Activated T-helper 17 cell treated with anti-CD3 and anti-CD28 coated beads, Interleukin-2, amount 50 U/mL, for 72 hours (primary cell): ENCODE data around the gene LRIT2. TPM values are rescaled to one million over a fixed set of nuclear protein-coding genes. Genes with fewer than 3 reads are reported as not detected.
"Not testable (repeated sequence)": the region's sequence is repeated elsewhere in the genome, so short reads cannot be mapped to it uniquely, and the experiment has no call there.

ENCODE experiments used
- ATAC-seq: fragments of 150-1000 bp; cut with Tn5 transposase; replicated peaks from 2 replicates; pipeline ENCODE4 v1.10.0; 2021; ENCODE audit warnings: mild to moderate bottlenecking, moderate library complexity
- H3K27ac Mint-ChIP-seq: one replicate; pipeline ENCODE4 v1.8.0; 2022; ENCODE audit warnings: mixed read lengths
- H3K27me3 Mint-ChIP-seq: one replicate; pipeline ENCODE4 v1.8.0; 2022; ENCODE audit warnings: mixed read lengths
- H3K36me3 Mint-ChIP-seq: one replicate; pipeline ENCODE4 v1.8.0; 2022; ENCODE audit warnings: low read depth, mild to moderate bottlenecking, mixed read lengths
- H3K4me1 Mint-ChIP-seq: one replicate; pipeline ENCODE4 v1.8.0; 2022; ENCODE audit warnings: mixed read lengths
- H3K4me3 Mint-ChIP-seq: one replicate; pipeline ENCODE4 v1.8.0; 2022; ENCODE audit warnings: mild to moderate bottlenecking, mixed read lengths
- H3K9me3 Mint-ChIP-seq: one replicate; pipeline ENCODE4 v1.8.0; 2022; ENCODE audit warnings: mixed read lengths
- total RNA-seq, 2 donors: library from RNA; stranded (reverse); gene quantifications; one replicate each; pipeline ENCODE4 v1.2.3, GENCODE V29; 2022

Gene LRIT2
- total RNA-seq, 2 donors from 2014 or later = not detected

DNA sequence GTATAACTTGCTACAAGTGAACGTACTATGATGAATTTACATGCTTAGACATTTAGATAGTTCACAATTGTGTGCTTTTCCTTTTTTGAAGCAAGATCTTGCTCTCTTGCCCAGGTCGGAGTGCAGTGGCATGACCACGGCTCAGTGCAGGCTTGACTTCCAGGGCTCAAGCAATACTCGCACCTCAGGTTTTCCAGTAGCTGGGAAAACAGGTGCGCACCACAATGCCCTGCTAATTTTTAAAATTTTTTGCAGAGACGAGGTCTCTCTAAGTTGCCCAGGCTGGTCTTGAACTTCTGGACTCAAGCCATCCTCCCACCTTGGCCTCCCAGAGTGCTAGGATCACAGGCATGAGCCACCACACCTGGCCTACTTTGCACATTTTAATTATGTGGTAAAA, 49.9 kb downstream of the LRIT2 start:
- Mint-ChIP-seq H3K36me3 (no peaks in the 10 kb centered on the region), H3K9me3 (no peaks in the 10 kb centered on the region), H3K27me3 (no peaks in the 10 kb centered on the region), H3K4me3 (no peak overlapping the region), H3K27ac (no peak overlapping the region), H3K4me1 (peaks cover 5% of the 10 kb centered on the region)
- no peak for ATAC-seq

GRCh38 chr10:84173501-84173929, 51.8 kb downstream of the LRIT2 start, which contains the start of gene GPR15LG:
Gene GPR15LG (plus strand): TSS chr10:84173801. CDS start chr10:84173852, 51 bp downstream.
- no peak for ATAC-seq
- Mint-ChIP-seq H3K4me1 (peaks cover 5% of the 10 kb centered on the region), H3K9me3 (no peaks in the 10 kb centered on the region), H3K27ac (no peak within 1 kb of the TSS), H3K27me3 (no peaks in the 10 kb centered on the region), H3K36me3 (no peaks in the 10 kb centered on the region), H3K4me3 (no peak within 1 kb of the TSS)

DNA sequence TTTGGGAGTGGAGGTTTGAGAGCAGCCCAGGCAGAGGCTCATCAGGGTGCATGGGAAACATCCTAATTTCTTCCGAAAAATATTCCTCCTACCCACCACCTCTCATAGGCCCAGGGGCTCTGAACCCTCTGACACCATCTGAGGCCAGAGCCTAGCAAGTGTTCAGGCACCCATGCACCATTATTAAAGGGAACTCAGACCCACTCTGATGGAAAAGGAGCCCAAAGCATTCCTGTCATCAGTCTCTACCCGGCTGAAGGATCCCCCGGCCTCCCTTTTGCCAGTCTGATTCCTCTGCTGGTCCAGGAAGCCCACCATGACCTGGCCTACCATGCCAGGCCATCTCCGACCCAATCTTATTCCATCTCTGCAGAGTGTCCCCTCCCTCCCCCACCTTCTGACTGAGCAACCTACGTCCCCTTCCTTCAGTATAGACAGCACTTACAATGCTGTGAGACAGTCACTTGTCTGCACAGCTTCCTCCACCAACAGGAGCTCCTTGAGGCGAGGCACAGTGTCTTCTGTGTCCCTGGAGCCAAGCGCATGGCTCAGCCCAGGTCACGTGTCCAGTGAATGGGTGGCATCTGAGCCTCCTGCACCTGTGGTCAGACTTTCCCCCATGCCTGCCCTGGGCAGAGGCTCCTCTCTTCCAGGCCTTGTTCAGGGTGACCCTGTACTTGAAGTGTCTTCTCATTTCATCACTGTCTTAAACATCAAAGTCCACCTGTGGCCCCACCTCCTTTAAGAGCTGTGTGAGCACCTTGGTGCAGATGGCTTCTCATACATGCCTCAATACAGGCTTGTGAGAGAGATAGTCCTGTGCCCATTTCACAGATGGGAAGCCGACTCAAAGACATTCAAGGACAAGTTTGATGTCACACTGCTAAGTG, 52.6 kb downstream of the LRIT2 start:
- no peak overlapping the region for H3K4me3 Mint-ChIP-seq
- no peaks in the 10 kb centered on the region for H3K27me3 Mint-ChIP-seq
- ATAC-seq = no peak
- no peaks in the 10 kb centered on the region for H3K36me3 Mint-ChIP-seq
- H3K9me3 Mint-ChIP-seq = no peaks in the 10 kb centered on the region
- H3K27ac Mint-ChIP-seq = no peak overlapping the region
- H3K4me1 Mint-ChIP-seq = peaks cover 5% of the 10 kb centered on the region

DNA sequence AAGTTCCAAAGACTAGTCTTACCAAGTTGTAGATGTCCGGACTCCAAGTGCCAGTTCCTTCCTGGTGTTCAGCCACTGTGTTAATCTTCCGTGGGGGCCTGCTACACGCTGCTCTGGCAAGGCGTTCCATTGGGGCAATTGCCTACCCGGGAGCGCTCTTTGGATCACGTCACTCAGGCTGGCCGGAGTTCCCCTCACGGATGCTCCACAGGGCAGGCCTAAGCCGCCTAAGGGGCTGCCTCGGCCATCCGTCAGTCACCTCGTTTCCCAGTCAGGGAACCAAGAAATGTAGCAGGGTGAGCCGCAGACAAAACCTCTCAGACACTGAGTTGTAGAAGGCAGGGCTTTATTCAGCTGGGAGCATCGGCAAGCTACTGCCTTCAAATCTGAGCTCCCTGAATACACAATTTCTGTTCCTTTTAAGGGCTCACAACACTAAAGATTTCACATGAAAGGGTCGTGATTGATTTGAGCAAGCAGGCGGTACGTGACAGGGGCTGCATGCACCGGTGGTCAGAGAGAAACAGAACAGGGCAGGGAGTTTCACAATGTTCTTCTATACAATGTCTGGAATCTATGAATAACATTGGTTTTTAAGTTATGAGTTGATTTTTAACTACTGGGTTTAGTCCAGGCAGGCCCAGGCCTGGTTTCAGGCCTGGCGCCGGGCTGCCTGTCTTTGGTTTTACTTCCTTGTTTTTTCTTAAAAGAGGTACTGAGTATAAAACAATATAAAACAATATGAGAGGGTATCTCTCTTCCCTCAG, 53.5 kb downstream of the LRIT2 start:
- H3K36me3 Mint-ChIP-seq, H3K4me1 Mint-ChIP-seq, H3K27ac Mint-ChIP-seq, ATAC-seq, H3K4me3 Mint-ChIP-seq, H3K9me3 Mint-ChIP-seq, H3K27me3 Mint-ChIP-seq: not testable (repeated sequence)

DNA sequence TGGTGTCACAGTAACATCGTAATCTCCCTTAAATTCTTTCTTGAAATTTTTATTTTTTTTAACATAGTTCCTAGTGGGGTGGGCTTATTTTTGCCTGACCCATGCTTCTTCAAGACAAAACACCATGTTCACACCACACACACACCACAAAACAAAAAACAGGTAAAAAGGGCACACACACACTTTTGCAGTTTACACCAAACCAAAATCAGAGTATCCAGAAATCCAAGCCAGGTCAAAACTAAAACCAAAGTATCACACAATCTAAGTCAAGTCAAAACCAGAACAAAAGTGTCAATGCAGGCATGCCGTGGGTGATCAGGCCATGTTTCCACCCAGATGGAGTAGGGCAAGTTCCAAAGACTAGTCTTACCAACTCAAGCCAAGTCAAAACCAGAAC, 54.1 kb downstream of the LRIT2 start:
- not testable (repeated sequence) for H3K27ac Mint-ChIP-seq, H3K27me3 Mint-ChIP-seq, H3K36me3 Mint-ChIP-seq, ATAC-seq, H3K9me3 Mint-ChIP-seq, H3K4me3 Mint-ChIP-seq, H3K4me1 Mint-ChIP-seq

Other genes starting within 250 kb of the LRIT2 start
- 100 to 1,000 TPM; 117 to 179 TPM for gene GHITM, start 86.0 kb downstream of the LRIT2 start, total RNA-seq
- gene GPR15LG, start 51.7 kb downstream of the LRIT2 start, total RNA-seq = not detected
- under 1 TPM; 0.11 TPM for gene CDHR1, start 31.0 kb downstream of the LRIT2 start, total RNA-seq
- gene LRIT1, start 16.0 kb upstream of the LRIT2 start, total RNA-seq = not detected
- not detected for gene RGR, start 19.5 kb upstream of the LRIT2 start, total RNA-seq
- gene CCSER2, start 103.0 kb upstream of the LRIT2 start, total RNA-seq = 100 to 1,000 TPM in 1 of 2 donors, 10 to 100 TPM in 1; 47.5 to 107 TPM